ENCODE data around the gene MRPL40.

- TF ChIP-seq ELF4 (IDR thresholded peaks at IDR 0.05) (no peak), ARNT (IDR thresholded peaks at IDR 0.05) (no peak), SP1 (IDR thresholded peaks at IDR 0.05) (no peak), ZNF384 (IDR thresholded peaks at IDR 0.05) (no peak), FOXA1 (IDR thresholded peaks at IDR 0.05) (no peak), BHLHE40 (IDR thresholded peaks at IDR 0.05; ENCODE audit: borderline replicate concordance) (no peak), PKNOX1 (IDR thresholded peaks at IDR 0.05) (no peak)
Observed at GRCh38 chr22:19476023-19476422, 43.7 kb downstream of the MRPL40 start.

Measured in HEK293T (cell line).